ENCODE data around the gene TBC1D22B.
"Not testable (repeated sequence)": the region's sequence is repeated elsewhere in the genome, so short reads cannot be mapped to it uniquely, and the experiment has no call there.

The TBC1D22B gene

GRCh38 chr6:37303891-37304503 is 46.4 kb downstream of the TBC1D22B start:
- no peak for DNase-seq (ENCODE audit: low read depth)

- DNase-seq (ENCODE audit: low read depth): no peak
Measured at GRCh38 chr6:37304766-37305165, 47.2 kb downstream of the TBC1D22B start.

DNA sequence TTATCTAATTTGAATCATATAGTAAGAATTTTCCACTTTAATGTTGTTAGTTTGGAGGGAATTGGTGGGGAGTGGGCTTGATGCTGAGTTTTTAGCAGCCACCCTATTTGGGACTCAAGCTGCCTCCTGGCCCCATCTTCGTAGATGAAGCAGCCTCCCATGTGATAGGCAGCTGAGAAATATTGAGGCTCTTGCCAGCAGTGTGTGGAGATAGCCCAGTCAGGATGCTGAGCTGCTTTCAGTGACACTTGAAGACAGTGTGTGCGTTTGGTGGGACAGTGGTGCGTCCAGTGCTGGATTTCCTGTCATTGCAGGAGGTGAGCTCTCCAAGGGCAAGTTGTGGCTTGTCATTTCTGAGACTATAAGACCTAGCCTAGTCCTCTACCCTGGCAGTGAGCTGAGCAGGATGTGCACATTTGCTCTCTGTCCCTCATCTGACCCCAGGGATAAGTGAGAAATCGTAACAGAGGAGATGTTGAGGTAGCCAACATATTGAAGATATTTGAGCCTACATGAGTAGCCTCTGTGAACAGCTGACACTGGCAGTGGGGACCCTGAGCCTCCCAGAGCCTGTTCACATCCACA is 48.4 kb downstream of the TBC1D22B start:
- DNase-seq (ENCODE audit: low read depth): no peak

- no peak for DNase-seq (ENCODE audit: low read depth)
Measured at GRCh38 chr6:37306624-37307222, 49.2 kb downstream of the TBC1D22B start.

- DNase-seq (ENCODE audit: low read depth): not testable (repeated sequence)
Measured at GRCh38 chr6:37307484-37307883, 49.9 kb downstream of the TBC1D22B start.

- DNase-seq (ENCODE audit: low read depth): no peak
Measured at GRCh38 chr6:37308069-37308815, 50.7 kb downstream of the TBC1D22B start.

GRCh38 chr6:37309046-37309445 is 51.5 kb downstream of the TBC1D22B start:
- DNase-seq (ENCODE audit: low read depth): no peak

GRCh38 chr6:37309692-37310091 is 52.1 kb downstream of the TBC1D22B start:
- DNase-seq (ENCODE audit: low read depth): no peak

- DNase-seq (ENCODE audit: low read depth): no peak
Measured at GRCh38 chr6:37310966-37311365, 53.4 kb downstream of the TBC1D22B start.

GRCh38 chr6:37311741-37312473 is 54.3 kb downstream of the TBC1D22B start:
- DNase-seq (ENCODE audit: low read depth): no peak

- DNase-seq (ENCODE audit: low read depth): no peak
Measured at GRCh38 chr6:37313723-37314486, 56.3 kb downstream of the TBC1D22B start.

DNA sequence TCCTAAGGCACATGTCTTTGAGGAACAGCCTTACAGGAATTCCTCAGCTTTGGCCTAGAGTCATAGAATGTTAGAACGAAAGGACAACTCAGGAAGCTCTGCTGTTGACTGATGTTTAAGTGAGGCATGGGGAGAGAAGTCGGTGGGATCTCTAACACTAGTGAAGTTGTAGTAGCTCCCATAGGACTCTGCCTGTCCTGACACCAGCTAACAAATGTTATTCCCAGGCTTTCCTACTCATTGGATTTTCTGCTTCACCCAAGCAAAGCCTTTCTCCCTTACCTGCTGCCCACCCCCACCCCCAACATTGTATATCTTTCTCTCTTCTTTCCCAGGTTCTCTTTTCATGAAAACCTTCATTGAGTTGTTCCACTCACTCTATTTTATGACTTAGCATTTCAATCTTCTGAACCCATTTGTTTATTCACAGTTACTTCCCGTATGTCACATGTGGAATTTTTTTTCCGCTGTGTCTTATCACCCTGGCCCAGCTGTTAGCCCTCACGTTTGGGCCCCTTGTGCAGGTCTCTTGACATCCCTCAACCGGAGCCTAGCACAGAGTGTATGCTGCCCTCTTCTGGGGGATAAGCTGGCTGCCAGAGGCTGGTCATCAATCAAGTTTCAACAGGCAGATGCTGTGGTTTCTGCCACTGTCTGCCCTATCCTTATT is 57.0 kb downstream of the TBC1D22B start:
- DNase-seq (ENCODE audit: low read depth): no peak

DNA sequence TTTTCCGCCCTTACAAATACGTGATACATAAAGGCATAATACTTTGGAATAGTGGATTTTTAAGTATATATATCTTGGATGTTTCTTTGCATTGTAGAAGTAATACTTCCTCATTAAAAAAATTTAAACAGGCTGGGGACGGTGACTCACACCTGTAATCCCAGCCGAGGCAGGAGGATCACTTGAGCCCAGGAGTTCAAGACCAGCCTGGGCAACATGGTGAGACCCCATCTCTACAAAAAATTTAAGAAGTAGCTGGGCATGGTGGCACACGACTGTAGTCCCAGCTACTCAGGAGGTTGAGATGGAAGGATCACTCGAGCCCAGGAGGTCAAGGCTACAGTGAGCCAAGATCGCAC is 57.6 kb downstream of the TBC1D22B start:
- DNase-seq (ENCODE audit: low read depth): no peak

DNA sequence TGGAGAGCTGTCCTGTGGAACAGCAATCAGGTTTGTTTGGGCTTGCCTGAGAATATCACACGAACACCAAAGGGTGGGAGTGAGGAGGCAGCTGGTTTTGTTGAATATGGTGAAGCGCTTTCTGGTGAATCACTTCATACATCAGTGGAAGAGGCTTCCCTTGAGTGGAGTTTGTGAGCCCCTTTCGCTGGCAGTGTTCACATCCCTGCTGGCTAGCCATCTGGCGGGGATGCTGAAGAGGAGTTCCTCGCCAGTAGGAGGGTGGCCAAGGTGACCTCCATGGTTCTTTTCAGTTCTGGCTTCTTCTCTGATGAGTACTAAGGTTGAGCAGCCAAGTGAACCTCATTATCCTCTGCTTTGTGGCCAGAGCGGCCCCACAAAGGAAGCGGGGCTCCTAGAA is 58.5 kb downstream of the TBC1D22B start:
- DNase-seq (ENCODE audit: low read depth): no peak

GRCh38 chr6:37317312-37318038 is 59.9 kb downstream of the TBC1D22B start:
- no peak for DNase-seq (ENCODE audit: low read depth)

DNA sequence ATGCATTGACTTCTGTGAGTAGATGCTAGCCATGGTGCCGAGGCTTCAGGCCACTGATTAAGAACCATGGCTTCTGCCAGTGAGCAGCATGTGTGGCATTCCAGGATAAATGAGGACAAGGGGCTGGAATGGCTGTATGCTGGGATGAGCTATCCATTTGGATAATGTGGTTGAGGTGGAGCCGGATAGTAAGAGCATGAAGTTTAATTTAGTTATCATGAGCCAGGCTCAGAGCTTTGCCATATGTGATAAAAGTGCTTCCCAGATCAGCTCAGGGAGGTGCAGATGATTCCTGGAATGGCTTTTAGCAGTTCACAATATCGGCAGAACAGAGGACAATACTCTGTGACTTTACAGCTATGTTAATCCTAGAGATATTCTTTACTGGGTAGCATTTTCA is 61.6 kb downstream of the TBC1D22B start:
- DNase-seq (ENCODE audit: low read depth): no peak

DNA sequence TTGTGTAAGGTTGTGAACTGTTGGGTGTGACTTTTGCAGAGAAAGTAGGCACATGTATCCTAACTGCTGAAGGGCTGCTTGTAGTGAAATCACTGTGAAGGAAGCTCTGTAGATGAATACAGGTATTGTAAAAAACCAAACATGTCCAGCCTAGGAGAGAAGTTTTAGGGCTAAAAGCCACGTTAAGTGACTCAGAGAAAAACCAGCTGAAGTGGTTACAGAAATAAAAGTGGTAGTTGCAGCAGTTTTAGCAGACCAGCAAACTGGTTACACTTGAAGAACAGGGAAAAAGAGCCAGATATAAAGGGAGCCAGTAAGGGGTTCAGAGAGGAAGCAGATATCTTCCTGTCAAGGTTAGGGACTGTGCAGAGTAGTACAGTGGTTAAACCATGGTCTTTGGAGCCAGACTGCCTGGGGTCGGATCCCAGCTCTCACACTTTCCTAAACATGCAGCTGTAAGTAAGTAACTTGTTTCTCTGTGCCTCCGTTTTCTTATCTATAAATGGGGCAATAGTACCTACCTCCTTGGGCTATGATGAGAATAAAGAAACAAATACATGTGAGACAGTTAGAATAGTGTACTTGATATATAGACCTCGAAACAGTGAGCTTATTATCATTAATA is 62.4 kb downstream of the TBC1D22B start:
- DNase-seq (ENCODE audit: low read depth): no peak

GRCh38 chr6:37320646-37321045 is 63.1 kb downstream of the TBC1D22B start:
- no peak for DNase-seq (ENCODE audit: low read depth)

DNA sequence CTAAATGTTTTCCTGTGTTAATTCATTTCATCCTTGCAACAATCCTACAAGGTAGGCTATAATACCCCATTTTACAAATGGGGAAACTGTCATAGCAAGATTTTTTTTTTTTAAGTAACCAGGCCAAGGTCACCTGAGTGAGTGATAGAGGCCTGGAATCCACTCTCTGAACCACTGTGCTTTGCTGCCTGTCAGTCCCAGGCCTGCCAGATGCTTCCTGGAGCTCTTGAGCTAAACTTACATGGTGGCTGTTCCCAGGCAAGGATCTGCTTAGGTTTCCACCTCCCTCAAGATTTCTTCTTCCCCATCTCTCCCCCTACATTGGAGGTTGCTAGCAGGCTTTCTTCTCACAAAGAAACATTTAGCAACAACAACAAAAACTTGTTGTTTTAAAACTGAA is 63.5 kb downstream of the TBC1D22B start:
- no peak for DNase-seq (ENCODE audit: low read depth)
